Thymus (tissue), 11 donors: ENCODE data around the gene GLUL. TPM values are rescaled to one million over a fixed set of nuclear protein-coding genes. Genes with fewer than 3 reads are reported as not detected.
"Not testable (repeated sequence)": the region's sequence is repeated elsewhere in the genome, so short reads cannot be mapped to it uniquely, and the experiment has no call there.

Experiments
- DNase-seq, 9 donors: peaks; one replicate each; pipeline ENCODE4 v3.0.0-alpha.2; 2013; ENCODE audit warnings: low spot score in 9 of 9, low read depth in 6 of 9, missing footprints in 1 of 9
- H3K27ac ChIP-seq, 2 donors: one replicate each; pipeline ENCODE4 v1.5.1; 2013; ENCODE audit warnings: control low read depth in 1 of 2, low read depth in 1 of 2, low read length in 1 of 2, mild to moderate bottlenecking in 1 of 2, moderate library complexity in 1 of 2
- H3K27me3 ChIP-seq, 2 donors: one replicate each; pipeline ENCODE4 v1.5.1; 2013; ENCODE audit warnings: low read length in 1 of 2; ENCODE audit not compliant: control insufficient read depth in 2 of 2, insufficient read depth in 1 of 2
- H3K36me3 ChIP-seq, 2 donors: one replicate each; pipeline ENCODE4 v1.5.1; 2013; ENCODE audit warnings: low read length in 1 of 2, mild to moderate bottlenecking in 1 of 2, moderate library complexity in 1 of 2; ENCODE audit not compliant: control insufficient read depth in 2 of 2, insufficient read depth in 2 of 2
- H3K4me1 ChIP-seq, 2 donors: one replicate each; pipeline ENCODE4 v1.5.1; 2013; ENCODE audit warnings: low read length in 2 of 2; ENCODE audit not compliant: control insufficient read depth in 2 of 2, insufficient read depth in 2 of 2
- H3K4me3 ChIP-seq, 2 donors: one replicate each; pipeline ENCODE4 v1.5.1; 2013; ENCODE audit warnings: low read length in 2 of 2, control low read depth in 1 of 2, mild to moderate bottlenecking in 1 of 2
- H3K9me3 ChIP-seq, 2 donors: one replicate each; pipeline ENCODE4 v1.5.1; 2013; ENCODE audit warnings: low read length in 1 of 2, mild to moderate bottlenecking in 1 of 2; ENCODE audit not compliant: control insufficient read depth in 2 of 2, insufficient read depth in 1 of 2
- WGBS: extraction: QIAGEN DNeasy Blood & Tissue Kit; methylation state at CpG from one replicate; pipeline ENCODE4 v1.1.7; 2013; 5-methylcytosine and 5-hydroxymethylcytosine counted together
- polyA plus RNA-seq: library from polyadenylated mRNA; stranded (reverse); fragments of 200-250 nt; gene quantifications from one replicate; pipeline ENCODE4 v1.2.3, GENCODE V29; 2013
- total RNA-seq: library from RNA; stranded (reverse); fragments of 120-200 nt; gene quantifications from one replicate; pipeline ENCODE4 v1.2.4, GENCODE V29; 2013
- donor health status: healthy.

GLUL gene
- total and polyA plus RNA-seq, 2 donors: 222 to 1,039 TPM

GRCh38 chr1:182380199-182380598 is 11.4 kb downstream of the GLUL start:
- 96% methylated on average over 4 of the region's 4 CpGs for WGBS
- H3K4me1 ChIP-seq: no peaks in the 10 kb centered on the region

GRCh38 chr1:182379781-182380180 is 11.8 kb downstream of the GLUL start:
- peaks cover 18 to 34% of the 10 kb centered on the region in 2 donors for H3K36me3 ChIP-seq
- not testable (repeated sequence) for H3K9me3 ChIP-seq, H3K27me3 ChIP-seq, DNase-seq, H3K4me3 ChIP-seq, H3K27ac ChIP-seq, H3K4me1 ChIP-seq
- WGBS: 98% methylated on average over 7 of the region's 7 CpGs

More at GRCh38 chr1:182380199-182380598, 11.4 kb downstream of the GLUL start:
- no peak for DNase-seq
- H3K36me3 ChIP-seq: peaks cover 21 to 38% of the 10 kb centered on the region in 2 donors
- no peaks in the 10 kb centered on the region for H3K27me3 ChIP-seq
- no peak overlapping the region for H3K27ac ChIP-seq
- no peak overlapping the region for H3K4me3 ChIP-seq
- H3K9me3 ChIP-seq: no peaks in the 10 kb centered on the region

GRCh38 chr1:182376936-182377574 is 14.5 kb downstream of the GLUL start:
- Histone ChIP-seq H3K36me3 (peaks cover 0 to 7% of the 10 kb centered on the region in 2 donors), H3K9me3 (no peaks in the 10 kb centered on the region), H3K4me1 (no peaks in the 10 kb centered on the region), H3K4me3 (no peak overlapping the region), H3K27me3 (no peaks in the 10 kb centered on the region), H3K27ac (no peak overlapping the region)
- no peak for DNase-seq

GRCh38 chr1:182374101-182374834 is 17.3 kb downstream of the GLUL start:
- H3K27ac ChIP-seq: no peak overlapping the region
- no peaks in the 10 kb centered on the region for H3K4me1 ChIP-seq
- no peaks in the 10 kb centered on the region for H3K27me3 ChIP-seq
- 94% methylated on average over 5 of the region's 5 CpGs for WGBS
- no peaks in the 10 kb centered on the region for H3K36me3 ChIP-seq
- no peaks in the 10 kb centered on the region for H3K9me3 ChIP-seq
- DNase-seq: no peak
- H3K4me3 ChIP-seq: no peak overlapping the region

- WGBS: 64% methylated on average over 3 of the region's 3 CpGs
- Histone ChIP-seq H3K27me3 (no peaks in the 10 kb centered on the region), H3K4me3 (no peak overlapping the region), H3K4me1 (no peaks in the 10 kb centered on the region), H3K9me3 (no peaks in the 10 kb centered on the region), H3K27ac (no peak overlapping the region), H3K36me3 (no peaks in the 10 kb centered on the region)
- DNase-seq: no peak
These were observed 21.1 kb downstream of the GLUL start for GRCh38 chr1:182370532-182370931.

GRCh38 chr1:182368903-182369302 is 22.7 kb downstream of the GLUL start:
- Histone ChIP-seq H3K4me1 (no peaks in the 10 kb centered on the region), H3K27ac (no peak overlapping the region), H3K9me3 (no peaks in the 10 kb centered on the region), H3K4me3 (no peak overlapping the region), H3K27me3 (no peaks in the 10 kb centered on the region), H3K36me3 (no peaks in the 10 kb centered on the region)
- DNase-seq: no peak
- WGBS: 89% methylated on average over 4 of the region's 4 CpGs

- WGBS: 92% methylated on average over 4 of the region's 4 CpGs
- Histone ChIP-seq H3K27me3 (no peaks in the 10 kb centered on the region), H3K4me1 (no peaks in the 10 kb centered on the region), H3K36me3 (no peaks in the 10 kb centered on the region), H3K9me3 (no peaks in the 10 kb centered on the region), H3K4me3 (no peak overlapping the region), H3K27ac (no peak overlapping the region)
- DNase-seq: no peak
These were observed 23.2 kb downstream of the GLUL start for GRCh38 chr1:182368358-182368757.

GRCh38 chr1:182367926-182368325 is 23.7 kb downstream of the GLUL start:
- WGBS: 94% methylated on average over 2 of the region's 2 CpGs
- H3K36me3 ChIP-seq: no peaks in the 10 kb centered on the region
- H3K9me3 ChIP-seq: no peaks in the 10 kb centered on the region
- DNase-seq: no peak
- no peaks in the 10 kb centered on the region for H3K4me1 ChIP-seq
- H3K27me3 ChIP-seq: no peaks in the 10 kb centered on the region
- no peak overlapping the region for H3K4me3 ChIP-seq
- no peak overlapping the region for H3K27ac ChIP-seq

- Histone ChIP-seq H3K4me1 (no peaks in the 10 kb centered on the region), H3K9me3 (no peaks in the 10 kb centered on the region), H3K27me3 (no peaks in the 10 kb centered on the region), H3K36me3 (no peaks in the 10 kb centered on the region), H3K27ac (no peak overlapping the region), H3K4me3 (no peak overlapping the region)
- no peak for DNase-seq
- 96% methylated on average over 2 of the region's 2 CpGs for WGBS
These were observed 25.0 kb downstream of the GLUL start for GRCh38 chr1:182366596-182366995.
